ENCODE results near the gene PCMTD2.

PCMTD2 gene

GRCh38 chr20:64245746-64246595 is 9.6 kb upstream of the PCMTD2 start:
- TF ChIP-seq ZNF23 (tag by site-specific recombination; IDR thresholded peaks at IDR 0.05; ENCODE audit: borderline replicate concordance) (no peak), ZNF112 (tag by site-specific recombination; IDR thresholded peaks at IDR 0.05) (no peak), ZBTB17 (tag by site-specific recombination; IDR thresholded peaks at IDR 0.05) (no peak)
- TF ChIP-seq, protein P1, sequence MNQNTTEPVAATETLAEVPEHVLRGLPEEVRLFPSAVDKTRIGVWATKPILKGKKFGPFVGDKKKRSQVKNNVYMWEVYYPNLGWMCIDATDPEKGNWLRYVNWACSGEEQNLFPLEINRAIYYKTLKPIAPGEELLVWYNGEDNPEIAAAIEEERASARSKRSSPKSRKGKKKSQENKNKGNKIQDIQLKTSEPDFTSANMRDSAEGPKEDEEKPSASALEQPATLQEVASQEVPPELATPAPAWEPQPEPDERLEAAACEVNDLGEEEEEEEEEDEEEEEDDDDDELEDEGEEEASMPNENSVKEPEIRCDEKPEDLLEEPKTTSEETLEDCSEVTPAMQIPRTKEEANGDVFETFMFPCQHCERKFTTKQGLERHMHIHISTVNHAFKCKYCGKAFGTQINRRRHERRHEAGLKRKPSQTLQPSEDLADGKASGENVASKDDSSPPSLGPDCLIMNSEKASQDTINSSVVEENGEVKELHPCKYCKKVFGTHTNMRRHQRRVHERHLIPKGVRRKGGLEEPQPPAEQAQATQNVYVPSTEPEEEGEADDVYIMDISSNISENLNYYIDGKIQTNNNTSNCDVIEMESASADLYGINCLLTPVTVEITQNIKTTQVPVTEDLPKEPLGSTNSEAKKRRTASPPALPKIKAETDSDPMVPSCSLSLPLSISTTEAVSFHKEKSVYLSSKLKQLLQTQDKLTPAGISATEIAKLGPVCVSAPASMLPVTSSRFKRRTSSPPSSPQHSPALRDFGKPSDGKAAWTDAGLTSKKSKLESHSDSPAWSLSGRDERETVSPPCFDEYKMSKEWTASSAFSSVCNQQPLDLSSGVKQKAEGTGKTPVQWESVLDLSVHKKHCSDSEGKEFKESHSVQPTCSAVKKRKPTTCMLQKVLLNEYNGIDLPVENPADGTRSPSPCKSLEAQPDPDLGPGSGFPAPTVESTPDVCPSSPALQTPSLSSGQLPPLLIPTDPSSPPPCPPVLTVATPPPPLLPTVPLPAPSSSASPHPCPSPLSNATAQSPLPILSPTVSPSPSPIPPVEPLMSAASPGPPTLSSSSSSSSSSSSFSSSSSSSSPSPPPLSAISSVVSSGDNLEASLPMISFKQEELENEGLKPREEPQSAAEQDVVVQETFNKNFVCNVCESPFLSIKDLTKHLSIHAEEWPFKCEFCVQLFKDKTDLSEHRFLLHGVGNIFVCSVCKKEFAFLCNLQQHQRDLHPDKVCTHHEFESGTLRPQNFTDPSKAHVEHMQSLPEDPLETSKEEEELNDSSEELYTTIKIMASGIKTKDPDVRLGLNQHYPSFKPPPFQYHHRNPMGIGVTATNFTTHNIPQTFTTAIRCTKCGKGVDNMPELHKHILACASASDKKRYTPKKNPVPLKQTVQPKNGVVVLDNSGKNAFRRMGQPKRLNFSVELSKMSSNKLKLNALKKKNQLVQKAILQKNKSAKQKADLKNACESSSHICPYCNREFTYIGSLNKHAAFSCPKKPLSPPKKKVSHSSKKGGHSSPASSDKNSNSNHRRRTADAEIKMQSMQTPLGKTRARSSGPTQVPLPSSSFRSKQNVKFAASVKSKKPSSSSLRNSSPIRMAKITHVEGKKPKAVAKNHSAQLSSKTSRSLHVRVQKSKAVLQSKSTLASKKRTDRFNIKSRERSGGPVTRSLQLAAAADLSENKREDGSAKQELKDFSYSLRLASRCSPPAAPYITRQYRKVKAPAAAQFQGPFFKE (tag by site-specific recombination; IDR thresholded peaks at IDR 0.05; ENCODE audit: borderline replicate concordance), result no peak
- Histone ChIP-seq H3K4me3 (ENCODE audit: low read depth, low read length) (no peak overlapping the region), H3K36me3 (ENCODE audit: control insufficient read depth in 2 of 2, insufficient read depth in 1 of 2, low read length in 2 of 2) (no peaks in the 10 kb centered on the region), H3K27ac (ENCODE audit: extremely low read depth, low read depth, low read length) (no peak overlapping the region), H3K9me3 (ENCODE audit: control insufficient read depth, insufficient read depth, low read depth, low read length) (no peaks in the 10 kb centered on the region), H3K4me1 (ENCODE audit: control insufficient read depth, insufficient read depth, low read length) (no peaks in the 10 kb centered on the region)
- POLR2A ChIA-PET, result no interaction called here
- CTCF ChIA-PET, result interaction anchor here (1.2 kb wide), 1 partner anchor 10 kb away, joined by 3 read pairs; no protein-coding TSS in a partner anchor

GRCh38 chr20:64246616-64247306 is 8.8 kb upstream of the PCMTD2 start:
- H3K4me1 ChIP-seq (ENCODE audit: control insufficient read depth, insufficient read depth, low read length), result no peaks in the 10 kb centered on the region
- H3K36me3 ChIP-seq (ENCODE audit: control insufficient read depth in 2 of 2, insufficient read depth in 1 of 2, low read length in 2 of 2), result no peaks in the 10 kb centered on the region
- no peak overlapping the region for H3K27ac ChIP-seq (ENCODE audit: extremely low read depth, low read depth, low read length)
- no peaks in the 10 kb centered on the region for H3K9me3 ChIP-seq (ENCODE audit: control insufficient read depth, insufficient read depth, low read depth, low read length)
- CTCF ChIA-PET, result interaction anchor here (1.2 kb wide), 1 partner anchor 9 kb away, joined by 3 read pairs; no protein-coding TSS in a partner anchor
- H3K4me3 ChIP-seq (ENCODE audit: low read depth, low read length), result no peak overlapping the region
- POLR2A ChIA-PET, result no interaction called here
- TF ChIP-seq, protein P2, sequence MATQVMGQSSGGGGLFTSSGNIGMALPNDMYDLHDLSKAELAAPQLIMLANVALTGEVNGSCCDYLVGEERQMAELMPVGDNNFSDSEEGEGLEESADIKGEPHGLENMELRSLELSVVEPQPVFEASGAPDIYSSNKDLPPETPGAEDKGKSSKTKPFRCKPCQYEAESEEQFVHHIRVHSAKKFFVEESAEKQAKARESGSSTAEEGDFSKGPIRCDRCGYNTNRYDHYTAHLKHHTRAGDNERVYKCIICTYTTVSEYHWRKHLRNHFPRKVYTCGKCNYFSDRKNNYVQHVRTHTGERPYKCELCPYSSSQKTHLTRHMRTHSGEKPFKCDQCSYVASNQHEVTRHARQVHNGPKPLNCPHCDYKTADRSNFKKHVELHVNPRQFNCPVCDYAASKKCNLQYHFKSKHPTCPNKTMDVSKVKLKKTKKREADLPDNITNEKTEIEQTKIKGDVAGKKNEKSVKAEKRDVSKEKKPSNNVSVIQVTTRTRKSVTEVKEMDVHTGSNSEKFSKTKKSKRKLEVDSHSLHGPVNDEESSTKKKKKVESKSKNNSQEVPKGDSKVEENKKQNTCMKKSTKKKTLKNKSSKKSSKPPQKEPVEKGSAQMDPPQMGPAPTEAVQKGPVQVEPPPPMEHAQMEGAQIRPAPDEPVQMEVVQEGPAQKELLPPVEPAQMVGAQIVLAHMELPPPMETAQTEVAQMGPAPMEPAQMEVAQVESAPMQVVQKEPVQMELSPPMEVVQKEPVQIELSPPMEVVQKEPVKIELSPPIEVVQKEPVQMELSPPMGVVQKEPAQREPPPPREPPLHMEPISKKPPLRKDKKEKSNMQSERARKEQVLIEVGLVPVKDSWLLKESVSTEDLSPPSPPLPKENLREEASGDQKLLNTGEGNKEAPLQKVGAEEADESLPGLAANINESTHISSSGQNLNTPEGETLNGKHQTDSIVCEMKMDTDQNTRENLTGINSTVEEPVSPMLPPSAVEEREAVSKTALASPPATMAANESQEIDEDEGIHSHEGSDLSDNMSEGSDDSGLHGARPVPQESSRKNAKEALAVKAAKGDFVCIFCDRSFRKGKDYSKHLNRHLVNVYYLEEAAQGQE (tag by site-specific recombination; IDR thresholded peaks at IDR 0.05), result no peak
- TF ChIP-seq ZBTB17 (tag by site-specific recombination; IDR thresholded peaks at IDR 0.05) (no peak), ZNF704 (tag by site-specific recombination; IDR thresholded peaks at IDR 0.05) (no peak), ZNF664 (tag by site-specific recombination; IDR thresholded peaks at IDR 0.05) (no peak), ZNF76 (tag by site-specific recombination; IDR thresholded peaks at IDR 0.05; ENCODE audit: borderline replicate concordance, low read depth) (no peak), ZBTB8A (tag by site-specific recombination; IDR thresholded peaks at IDR 0.05) (no peak)
